NB4 (cell line): Measurements from ENCODE around the gene CAPZA2.

Source experiments
- DNase-seq: peaks from one replicate; pipeline ENCODE4 v3.0.0; 2010; ENCODE audit warnings: low read depth
- H3K4me3 ChIP-seq: one replicate; pipeline ENCODE4 v1.5.1; 2011; ENCODE audit warnings: mild to moderate bottlenecking, low read depth, low read length, moderate library complexity
- CTCF ChIP-seq: IDR thresholded peaks from one replicate; pipeline ENCODE4 v1.5.1; 2012; ENCODE audit warnings: low read depth, low read length
- MAX ChIP-seq: IDR thresholded peaks from 2 replicates; pipeline ENCODE4 v1.6.1; 2011; ENCODE audit warnings: low read depth, low read length
- MYC ChIP-seq: IDR thresholded peaks from 2 replicates; pipeline ENCODE4 v1.6.1; 2011; ENCODE audit warnings: low read depth, low read length
- POLR2A ChIP-seq: IDR thresholded peaks from 2 replicates; pipeline ENCODE4 v1.6.1; 2011; ENCODE audit warnings: mild to moderate bottlenecking; ENCODE audit not compliant: insufficient read length; ENCODE audit errors: extremely low read depth

The CAPZA2 gene

GRCh38 chr7:116922545-116922944 lies 60.2 kb downstream of the CAPZA2 start:
- H3K4me3 ChIP-seq = no peak overlapping the region
- no peak for DNase-seq
- TF ChIP-seq CTCF = no peak
- TF ChIP-seq POLR2A = no peak
- TF ChIP-seq MAX = no peak
- no peak for TF ChIP-seq MYC

- TF ChIP-seq MAX (no peak), POLR2A (no peak), MYC (no peak), CTCF (no peak)
- H3K4me3 ChIP-seq = no peak overlapping the region
- DNase-seq = no peak
Measured at GRCh38 chr7:116924741-116925140, 62.4 kb downstream of the CAPZA2 start.

GRCh38 chr7:116929021-116929420 lies 66.6 kb downstream of the CAPZA2 start:
- DNase-seq = no peak
- TF ChIP-seq MAX = no peak
- TF ChIP-seq MYC = no peak
- no peak for TF ChIP-seq CTCF
- TF ChIP-seq POLR2A = no peak
- no peak overlapping the region for H3K4me3 ChIP-seq

- DNase-seq = peak; percentile 85
- no peak overlapping the region for H3K4me3 ChIP-seq
- TF ChIP-seq CTCF = peak; percentile 96
- peak; percentile 69 for TF ChIP-seq MAX
- no peak for TF ChIP-seq POLR2A
- 0 out of 2 replicates have a peak, but pooled peaks have one; percentile 36 for TF ChIP-seq MYC
Measured at GRCh38 chr7:116929914-116930913, 67.8 kb downstream of the CAPZA2 start.

- no peak overlapping the region for H3K4me3 ChIP-seq
- DNase-seq = no peak
- no peak for TF ChIP-seq MYC
- no peak for TF ChIP-seq CTCF
- TF ChIP-seq POLR2A = no peak
- no peak for TF ChIP-seq MAX
Measured at GRCh38 chr7:116932566-116932965, 70.2 kb downstream of the CAPZA2 start.
